ENCODE measurements around the gene PSME1. TPM values are rescaled to one million over a fixed set of nuclear protein-coding genes. Genes with fewer than 3 reads are reported as not detected.
A peak's percentile ranks its signal among the peaks of the same experiment; 100 is the strongest.

The PSME1 gene
- total RNA-seq, 1 donor from 2014 or later: 140 TPM

DNA sequence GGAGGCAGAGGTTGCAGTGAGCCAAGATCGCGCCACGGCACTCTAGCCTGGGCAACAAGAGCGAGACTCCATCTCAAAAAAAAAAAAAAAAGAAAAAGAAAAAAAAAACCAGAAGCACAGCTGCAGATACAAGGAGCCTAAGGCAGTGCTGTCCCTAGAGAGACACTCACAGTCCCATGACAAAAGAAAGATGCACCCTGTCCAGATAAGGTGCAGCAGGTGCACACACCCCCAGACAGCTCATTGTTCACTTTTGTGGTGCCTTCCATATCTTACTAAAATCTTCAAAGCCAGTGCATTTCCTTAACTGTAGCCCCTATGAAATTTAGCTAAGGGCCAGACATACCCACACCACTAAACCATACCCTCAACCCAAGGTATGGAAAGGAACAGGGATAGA, 13.6 kb upstream of the PSME1 start:
- no peak for DNase-seq (ENCODE audit: missing footprints)
- intact Hi-C loops (cut with DNase I): no loop called here
- no peak for ATAC-seq

DNA sequence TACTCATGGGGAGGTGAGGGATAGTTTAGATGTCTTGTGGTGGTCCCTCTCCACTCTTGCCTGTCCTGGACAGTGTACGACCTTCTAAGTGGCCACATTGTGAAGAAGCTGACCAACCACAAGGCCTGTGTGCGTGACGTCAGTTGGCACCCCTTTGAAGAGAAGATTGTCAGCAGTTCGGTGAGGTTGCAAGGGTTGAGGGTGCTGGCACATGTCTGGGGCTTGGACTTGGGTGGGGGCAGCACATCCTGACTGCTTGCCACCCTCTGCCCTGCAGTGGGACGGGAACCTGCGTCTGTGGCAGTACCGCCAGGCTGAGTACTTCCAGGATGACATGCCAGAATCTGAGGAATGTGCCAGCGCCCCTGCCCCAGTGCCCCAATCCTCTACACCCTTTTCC, 13.1 kb upstream of the PSME1 start:
- intact Hi-C loops (cut with DNase I): no loop called here
- peak; percentile 29 for ATAC-seq
- no peak for DNase-seq (ENCODE audit: missing footprints)

DNA sequence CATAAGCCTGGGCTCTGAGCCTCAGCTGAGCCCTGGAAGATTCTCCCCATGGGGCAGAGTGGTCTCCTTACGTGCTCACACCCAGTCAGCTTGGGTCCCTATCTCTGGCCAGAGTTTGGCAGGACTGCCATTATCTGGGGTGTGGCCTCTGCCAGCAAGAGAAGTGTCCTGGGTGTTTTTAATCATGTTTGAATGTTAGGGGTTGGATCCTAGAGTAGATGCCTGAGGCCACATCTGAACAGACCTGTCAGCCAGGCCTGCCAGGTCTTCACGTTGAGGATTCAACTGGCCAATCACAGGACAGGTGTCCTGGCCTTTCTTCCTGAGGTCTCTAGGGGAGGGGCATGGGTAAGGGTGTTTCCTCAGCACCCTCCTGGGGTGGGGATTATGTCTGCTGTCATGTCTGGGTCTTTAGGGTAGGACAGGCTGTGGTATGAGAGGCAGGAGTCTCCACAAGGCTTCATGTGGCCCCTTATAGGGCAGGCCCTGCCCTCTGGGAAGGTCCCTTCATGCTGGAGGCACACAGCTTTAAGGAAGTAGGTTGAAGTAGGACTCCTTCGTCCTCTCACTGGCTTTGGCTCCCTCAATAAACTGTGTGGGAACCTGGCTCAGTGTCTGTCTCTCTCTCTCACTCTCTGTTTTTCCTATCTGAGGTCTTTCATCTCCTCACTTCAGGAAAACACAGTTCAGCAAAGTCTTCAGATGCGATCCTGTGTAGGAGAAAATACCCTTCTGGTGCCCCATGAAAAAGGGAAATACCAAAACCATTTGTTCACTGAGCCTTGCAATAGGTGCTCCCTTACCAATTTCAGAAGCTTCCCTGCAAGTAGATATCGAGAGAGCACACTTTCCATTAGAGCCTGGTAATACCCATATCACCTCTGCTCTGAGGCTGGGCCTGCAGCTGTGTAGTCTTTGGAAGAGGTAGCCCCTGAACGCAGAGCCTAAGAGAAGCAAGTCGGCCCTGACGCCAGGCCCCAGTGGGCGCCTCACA, 12.3 kb upstream of the PSME1 start:
- DNase-seq (ENCODE audit: missing footprints) (no peak), ATAC-seq (no peak)
- intact Hi-C loops (cut with DNase I): no loop called here

DNA sequence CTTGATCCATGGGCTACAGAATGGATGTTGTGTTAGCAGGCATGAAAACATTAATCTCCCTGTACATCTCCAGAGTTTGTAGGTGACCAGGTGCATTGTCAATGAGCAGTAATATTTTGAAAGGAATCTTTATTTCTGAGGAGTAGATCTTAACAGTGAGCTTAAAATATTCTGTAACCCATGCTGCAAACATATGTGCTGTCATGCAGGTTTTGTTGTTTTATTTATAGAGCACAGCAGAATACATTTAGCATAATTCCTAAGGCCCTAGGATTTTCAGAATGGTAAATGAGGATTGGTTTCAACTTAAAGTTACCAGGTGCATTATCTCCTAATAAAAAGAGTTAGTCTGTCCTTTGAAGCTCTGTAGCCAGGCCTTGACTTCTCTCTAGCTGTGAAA, 9.1 kb upstream of the PSME1 start:
- DNase-seq (ENCODE audit: missing footprints) (no peak), ATAC-seq (no peak)
- intact Hi-C loops (cut with DNase I): no loop called here

DNA sequence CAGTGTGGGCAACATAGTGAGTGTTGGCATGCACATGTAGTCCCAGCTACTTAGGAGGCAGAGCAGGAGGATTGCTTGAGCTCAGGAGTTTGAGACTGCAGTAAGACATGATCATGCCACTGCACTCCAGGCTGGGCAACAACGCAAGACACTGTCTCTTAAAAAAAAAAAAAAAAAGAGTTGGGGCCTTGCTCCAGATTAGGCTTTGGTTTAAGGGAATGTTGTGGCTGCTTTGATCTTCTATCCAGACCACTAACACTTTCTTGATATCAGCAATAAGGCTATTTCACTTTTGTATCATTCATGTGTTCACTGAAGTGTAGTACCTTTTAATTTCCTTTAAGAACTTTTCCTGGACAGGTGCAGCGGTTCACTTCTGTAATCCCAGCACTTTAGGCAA, 8.3 kb upstream of the PSME1 start:
- intact Hi-C loops (cut with DNase I): no loop called here
- no peak for DNase-seq (ENCODE audit: missing footprints)
- no peak for ATAC-seq

DNA sequence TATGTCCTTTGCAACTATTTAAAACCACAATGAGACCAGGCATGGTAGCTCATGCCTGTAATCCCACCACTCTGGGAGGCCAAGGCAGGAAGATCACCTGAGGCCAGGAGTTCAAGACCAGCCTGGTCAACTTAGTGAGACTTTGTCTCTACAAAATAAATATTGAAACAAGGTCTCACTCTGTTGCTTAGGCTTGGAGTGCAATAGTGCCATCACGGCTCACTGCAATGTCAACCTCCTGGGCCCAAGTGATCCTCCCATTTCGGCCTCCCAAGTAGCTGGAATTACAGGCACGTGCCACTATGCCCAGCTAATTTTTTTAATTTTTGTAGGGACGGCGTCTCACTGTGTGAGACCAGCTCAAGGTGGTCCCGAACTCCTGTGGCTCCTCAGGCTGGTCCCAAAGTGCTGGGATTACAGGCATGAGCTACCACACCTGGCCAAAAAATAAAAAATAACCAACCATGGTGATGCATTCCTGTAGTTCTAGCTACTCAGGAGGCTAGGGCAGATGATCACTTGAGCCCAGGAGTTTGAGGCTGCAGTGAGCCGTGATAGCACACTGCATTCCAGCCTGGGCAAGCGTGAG, 6.5 kb upstream of the PSME1 start:
- intact Hi-C loops (cut with DNase I): no loop called here
- DNase-seq (ENCODE audit: missing footprints) (no peak), ATAC-seq (no peak)

DNA sequence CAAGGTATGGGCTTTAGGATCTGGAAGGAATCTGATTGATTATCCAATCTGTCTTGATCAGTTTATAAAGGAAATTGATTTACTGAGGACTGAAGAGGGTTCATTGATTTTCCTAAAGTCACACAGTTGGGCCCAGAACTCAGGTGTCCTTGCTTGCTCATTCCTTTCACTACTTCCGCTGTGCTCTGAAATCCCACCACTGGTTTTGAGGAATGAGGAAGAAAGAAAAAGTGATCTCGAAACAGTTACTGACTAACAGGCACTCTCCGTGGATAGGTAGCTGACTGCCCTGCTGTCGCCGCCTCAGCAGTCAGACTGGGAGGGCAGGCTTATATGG, 5.6 kb upstream of the PSME1 start, which contains the start of gene FITM1:
Gene FITM1 (plus strand): TSS at position 280 of the 337 bp plus-strand sequence. CDS start 905 bp downstream, outside the sequence.
- DNase-seq (ENCODE audit: missing footprints) (no peak), ATAC-seq (no peak)
- intact Hi-C loops (cut with DNase I): no loop called here

DNA sequence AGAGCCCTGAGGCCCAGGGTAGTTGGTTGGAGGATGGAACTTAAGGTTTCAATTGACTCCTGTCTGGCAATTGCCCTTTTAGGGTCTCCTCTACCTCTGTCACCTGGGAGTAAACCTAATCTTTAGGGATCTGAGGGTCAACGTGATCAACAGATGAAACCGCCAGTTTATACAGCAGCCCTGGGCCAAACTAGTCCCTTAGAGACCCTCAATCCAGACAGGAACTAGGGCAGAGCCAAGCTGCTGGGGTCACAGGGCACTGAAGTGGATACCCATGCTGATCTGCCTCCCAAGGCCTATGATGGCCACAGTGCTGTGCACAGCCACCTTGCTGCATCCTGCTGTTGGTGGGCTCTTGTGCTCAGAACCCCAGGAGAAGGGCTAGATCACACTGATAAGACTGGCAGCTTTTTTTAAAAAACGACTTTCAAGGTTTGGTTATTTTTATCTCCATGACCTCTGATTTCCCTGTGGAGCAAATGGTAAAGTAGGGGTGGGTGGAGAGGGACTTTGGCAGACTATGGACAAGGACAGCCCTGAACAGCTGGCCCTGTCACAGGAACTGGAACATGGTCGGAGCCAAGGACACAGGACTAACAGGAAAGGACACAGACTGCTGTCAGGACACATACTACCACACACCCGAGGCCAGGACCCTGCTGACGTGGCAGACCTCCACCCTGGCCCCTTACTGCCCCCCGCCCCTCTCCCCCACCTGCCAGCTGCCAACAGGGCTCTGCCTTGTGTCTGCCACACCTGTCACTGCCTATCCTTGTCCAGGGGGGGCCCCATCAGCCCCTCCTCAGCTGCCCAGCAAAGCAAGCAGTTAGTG, 5.1 kb upstream of the PSME1 start:
- intact Hi-C loops (cut with DNase I): loop anchor here (1.0 kb wide), 1 partner anchor 17 kb away; the partner anchor contains the start of genes DCAF11 and NRL
- peak; percentile 85 for DNase-seq (ENCODE audit: missing footprints)
- ATAC-seq: peak; percentile 71

DNA sequence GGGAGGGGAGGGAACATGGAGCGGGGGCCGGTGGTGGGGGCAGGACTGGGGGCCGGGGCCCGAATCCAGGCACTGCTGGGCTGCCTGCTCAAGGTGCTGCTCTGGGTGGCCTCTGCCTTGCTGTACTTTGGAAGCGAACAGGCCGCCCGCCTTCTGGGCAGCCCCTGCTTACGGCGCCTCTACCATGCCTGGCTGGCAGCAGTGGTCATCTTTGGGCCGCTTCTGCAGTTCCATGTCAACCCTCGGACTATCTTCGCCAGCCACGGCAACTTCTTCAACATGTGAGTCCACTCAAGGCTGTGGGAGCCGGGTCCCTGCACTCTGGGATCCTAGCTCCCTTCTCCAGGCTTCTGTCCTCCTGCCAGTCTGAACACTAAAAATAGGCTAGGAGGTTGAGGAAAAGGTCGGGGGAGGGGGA, 4.4 kb upstream of the PSME1 start:
- DNase-seq (ENCODE audit: missing footprints): no peak
- ATAC-seq: peak; percentile 28
- intact Hi-C loops (cut with DNase I): loop anchor here (1.0 kb wide), 1 partner anchor 17 kb away; the partner anchor contains the start of genes DCAF11 and NRL

DNA sequence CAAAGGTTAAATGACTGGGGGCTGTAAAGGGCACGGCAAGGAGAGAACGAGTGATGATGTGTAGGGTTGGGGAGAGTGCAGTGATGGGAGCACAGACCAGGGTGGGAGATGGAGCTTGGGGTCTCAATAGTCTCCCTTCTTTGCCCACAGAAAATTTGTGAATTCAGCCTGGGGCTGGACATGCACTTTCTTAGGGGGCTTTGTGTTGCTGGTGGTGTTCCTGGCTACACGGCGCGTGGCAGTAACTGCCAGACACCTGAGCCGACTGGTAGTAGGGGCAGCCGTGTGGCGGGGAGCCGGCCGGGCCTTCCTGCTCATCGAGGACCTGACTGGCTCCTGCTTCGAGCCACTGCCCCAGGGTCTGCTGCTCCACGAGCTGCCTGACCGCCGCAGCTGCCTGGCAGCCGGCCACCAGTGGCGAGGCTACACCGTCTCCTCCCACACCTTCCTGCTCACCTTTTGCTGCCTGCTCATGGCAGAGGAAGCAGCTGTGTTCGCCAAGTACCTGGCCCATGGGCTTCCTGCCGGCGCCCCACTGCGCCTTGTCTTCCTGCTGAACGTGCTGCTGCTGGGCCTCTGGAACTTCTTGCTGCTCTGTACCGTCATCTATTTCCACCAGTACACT, 3.8 kb upstream of the PSME1 start:
- intact Hi-C loops (cut with DNase I): no loop called here
- ATAC-seq: no peak
- DNase-seq (ENCODE audit: missing footprints): no peak

DNA sequence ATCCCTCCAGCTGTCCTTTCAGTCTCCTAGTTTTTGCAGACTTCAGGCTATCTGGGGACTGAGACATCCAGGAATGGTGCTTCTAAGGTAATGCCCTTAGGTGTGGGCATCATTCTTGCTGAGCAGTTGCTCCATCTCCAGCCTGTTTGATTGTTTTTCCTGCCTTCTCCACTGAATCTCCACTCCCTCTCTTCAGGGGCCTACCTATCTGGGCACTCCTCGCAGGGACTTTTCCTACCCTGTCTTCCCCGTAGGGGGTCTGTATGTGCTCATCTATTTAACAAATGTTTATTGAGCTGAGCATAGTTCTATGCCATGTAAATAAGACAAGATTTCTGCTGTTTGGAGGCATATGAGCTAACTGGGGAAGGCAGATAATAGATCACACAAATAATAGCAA, 3.0 kb upstream of the PSME1 start:
- no peak for DNase-seq (ENCODE audit: missing footprints)
- ATAC-seq: no peak
- intact Hi-C loops (cut with DNase I): no loop called here

DNA sequence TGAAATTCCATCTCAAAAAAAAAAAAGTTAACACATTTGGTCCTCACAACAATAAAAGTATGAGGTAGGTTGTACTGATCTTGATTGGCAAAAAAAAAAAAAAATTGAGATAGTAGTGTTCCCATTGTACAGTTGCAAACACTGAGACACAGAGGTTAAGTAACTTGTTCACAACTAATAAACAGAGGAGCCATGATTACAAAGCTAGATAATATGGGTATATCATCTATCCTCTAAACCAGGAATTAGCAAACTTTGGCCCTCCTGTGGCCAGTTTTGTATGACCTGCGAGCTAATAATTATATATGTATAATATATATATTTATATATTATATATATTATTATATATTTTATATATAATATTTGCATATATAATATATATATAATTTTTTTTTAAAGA, 2.3 kb upstream of the PSME1 start:
- ATAC-seq (no peak), DNase-seq (ENCODE audit: missing footprints) (no peak)
- intact Hi-C loops (cut with DNase I): no loop called here

DNA sequence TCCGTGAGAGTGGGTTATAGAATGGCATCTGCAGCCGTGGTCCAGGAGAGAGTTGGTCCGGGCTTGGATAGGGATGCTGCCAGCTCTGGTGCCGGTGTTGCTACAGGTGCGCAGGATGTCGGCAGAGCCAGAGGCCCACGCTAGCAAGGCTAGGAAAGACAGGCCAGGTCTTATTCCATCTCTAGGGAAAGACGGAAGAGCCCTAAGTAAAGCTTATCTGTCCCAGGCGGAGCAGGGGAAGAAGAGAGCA, 485 bp upstream of the PSME1 start:
- ATAC-seq (no peak), DNase-seq (ENCODE audit: missing footprints) (no peak)
- intact Hi-C loops (cut with DNase I): no loop called here

DNA sequence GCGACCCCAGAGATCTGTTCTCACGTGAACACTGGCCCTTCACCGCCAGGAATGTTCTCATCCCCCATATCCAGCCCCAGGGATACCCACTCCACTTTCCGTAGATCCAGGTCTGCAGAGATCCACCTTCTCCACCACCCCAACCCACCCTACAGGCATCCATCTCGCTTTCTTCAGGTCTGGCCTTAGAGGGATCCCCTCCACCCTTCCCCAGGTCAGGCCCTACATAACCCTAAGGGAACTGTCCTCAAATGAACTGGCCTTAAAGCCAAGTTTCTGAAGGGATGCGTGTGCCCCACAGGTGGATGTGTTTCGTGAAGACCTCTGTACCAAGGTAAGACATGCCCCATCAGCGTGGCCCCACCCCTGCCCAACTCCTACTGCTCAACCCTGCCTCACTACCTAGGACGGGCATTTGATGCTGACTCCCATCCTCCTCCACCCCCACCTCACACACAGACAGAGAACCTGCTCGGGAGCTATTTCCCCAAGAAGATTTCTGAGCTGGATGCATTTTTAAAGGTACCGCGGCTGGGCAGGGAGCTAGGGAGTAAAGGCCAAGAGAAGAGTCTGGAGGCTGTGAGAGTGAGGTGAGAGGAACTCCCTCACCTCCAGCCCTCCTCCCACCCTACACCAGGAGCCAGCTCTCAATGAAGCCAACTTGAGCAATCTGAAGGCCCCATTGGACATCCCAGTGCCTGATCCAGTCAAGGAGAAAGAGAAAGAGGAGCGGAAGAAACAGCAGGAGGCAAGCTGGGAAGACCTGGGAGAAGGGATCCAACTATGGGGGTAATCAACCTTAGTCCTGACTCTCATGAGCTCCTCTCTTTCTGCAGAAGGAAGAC, 912 bp downstream of the PSME1 start:
- DNase-seq (ENCODE audit: missing footprints) (no peak), ATAC-seq (no peak)
- intact Hi-C loops (cut with DNase I): no loop called here

DNA sequence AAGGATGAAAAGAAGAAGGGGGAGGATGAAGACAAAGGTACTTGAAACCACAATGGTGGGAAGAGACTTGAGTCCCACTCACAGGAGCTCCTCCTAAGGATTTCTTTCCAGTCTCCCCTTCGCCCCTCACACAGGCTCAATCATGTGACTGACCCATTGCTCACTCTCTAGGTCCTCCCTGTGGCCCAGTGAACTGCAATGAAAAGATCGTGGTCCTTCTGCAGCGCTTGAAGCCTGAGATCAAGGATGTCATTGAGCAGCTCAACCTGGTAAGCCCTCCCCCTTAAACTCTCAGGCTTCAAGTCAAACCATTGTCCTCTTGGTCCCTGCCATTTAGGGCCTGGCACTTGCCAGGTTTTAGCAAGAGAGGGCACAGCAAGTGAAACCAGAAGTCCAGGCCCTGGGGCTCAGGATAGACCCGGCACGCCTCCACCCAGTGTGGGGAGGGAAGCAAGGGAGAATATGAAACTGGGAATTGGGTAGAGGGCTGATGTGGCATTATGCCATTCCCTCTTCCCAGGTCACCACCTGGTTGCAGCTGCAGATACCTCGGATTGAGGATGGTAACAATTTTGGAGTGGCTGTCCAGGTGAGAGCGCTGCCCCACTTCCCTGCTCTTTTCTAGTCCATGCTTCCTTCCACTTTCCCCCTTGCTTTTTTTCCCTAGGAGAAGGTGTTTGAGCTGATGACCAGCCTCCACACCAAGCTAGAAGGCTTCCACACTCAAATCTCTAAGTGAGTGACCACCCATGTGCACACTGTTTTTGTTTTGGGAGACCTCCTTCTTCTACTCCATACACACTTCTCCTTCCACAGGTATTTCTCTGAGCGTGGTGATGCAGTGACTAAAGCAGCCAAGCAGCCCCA, 1.8 kb downstream of the PSME1 start:
- DNase-seq (ENCODE audit: missing footprints): no peak
- no peak for ATAC-seq
- intact Hi-C loops (cut with DNase I): no loop called here

DNA sequence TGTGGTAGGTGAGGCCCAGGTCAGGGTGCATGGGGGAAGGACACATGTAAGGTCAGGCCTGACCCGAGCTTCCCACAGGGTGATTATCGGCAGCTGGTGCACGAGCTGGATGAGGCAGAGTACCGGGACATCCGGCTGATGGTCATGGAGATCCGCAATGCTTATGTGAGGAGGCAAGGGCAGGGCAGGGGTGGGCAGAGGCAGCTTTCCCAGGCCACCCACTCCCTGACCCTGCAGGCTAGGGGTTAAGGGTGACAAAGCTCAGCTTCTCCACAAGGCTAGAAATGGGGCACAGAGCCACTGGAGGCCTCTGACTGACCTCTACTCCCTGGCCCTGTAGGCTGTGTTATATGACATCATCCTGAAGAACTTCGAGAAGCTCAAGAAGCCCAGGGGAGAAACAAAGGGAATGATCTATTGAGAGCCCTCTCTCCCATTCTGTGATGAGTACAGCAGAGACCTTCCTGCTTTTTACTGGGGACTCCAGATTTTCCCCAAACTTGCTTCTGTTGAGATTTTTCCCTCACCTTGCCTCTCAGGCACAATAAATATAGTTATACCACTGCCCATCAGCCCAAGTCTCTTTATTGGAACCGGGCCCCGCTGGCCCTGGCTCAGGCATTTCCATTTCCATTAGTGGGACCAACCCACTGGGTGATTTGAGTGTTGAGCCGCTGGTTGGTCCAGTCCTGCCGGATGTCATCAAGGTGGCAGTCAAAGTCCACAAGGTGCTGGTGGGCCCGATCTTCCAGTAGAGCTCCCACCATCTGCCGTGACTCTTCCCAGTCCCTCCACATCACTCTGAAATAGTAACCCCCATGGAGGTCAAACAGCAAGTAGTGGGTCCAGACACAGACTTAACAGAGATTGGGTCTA, 2.6 kb downstream of the PSME1 start:
- intact Hi-C loops (cut with DNase I): no loop called here
- ATAC-seq: no peak
- no peak for DNase-seq (ENCODE audit: missing footprints)
